ENCODE data around the gene ANKRD44. TPM values are rescaled to one million over a fixed set of nuclear protein-coding genes. Genes with fewer than 3 reads are reported as not detected.

The ANKRD44 gene
- total RNA-seq, 2 donors from 2014 or later, result 7.0 to 7.9 TPM

GRCh38 chr2:196963961-196964360 is 346.6 kb downstream of the ANKRD44 start:
- no peak overlapping the region for H3K27ac ChIP-seq
- no peak overlapping the region for H3K4me3 ChIP-seq
- H3K27me3 ChIP-seq, result no peaks in the 10 kb centered on the region
- no peaks in the 10 kb centered on the region for H3K9me3 ChIP-seq
- DNase-seq, result no peak
- H3K4me1 ChIP-seq, result no peaks in the 10 kb centered on the region
- H3K9ac ChIP-seq (ENCODE audit: low read depth in 2 of 2, low read length in 2 of 2), result no peak overlapping the region
- intact Hi-C loops (cut with DNase I), result no loop called here
- H3K36me3 ChIP-seq, result no peaks in the 10 kb centered on the region
- TF ChIP-seq CTCF (IDR thresholded peaks at IDR 0.05), result no peak

GRCh38 chr2:196963043-196963442 is 347.5 kb downstream of the ANKRD44 start:
- H3K9ac ChIP-seq (ENCODE audit: low read depth in 2 of 2, low read length in 2 of 2), result no peak overlapping the region
- no peak overlapping the region for H3K4me3 ChIP-seq
- no peaks in the 10 kb centered on the region for H3K27me3 ChIP-seq
- no peaks in the 10 kb centered on the region for H3K36me3 ChIP-seq
- H3K27ac ChIP-seq, result no peak overlapping the region
- DNase-seq, result no peak
- no peaks in the 10 kb centered on the region for H3K9me3 ChIP-seq
- H3K4me1 ChIP-seq, result no peaks in the 10 kb centered on the region
- no peak for TF ChIP-seq CTCF (IDR thresholded peaks at IDR 0.05)
- intact Hi-C loops (cut with DNase I), result no loop called here

- no peak overlapping the region for H3K9ac ChIP-seq (ENCODE audit: low read depth in 2 of 2, low read length in 2 of 2)
- intact Hi-C loops (cut with DNase I), result no loop called here
- no peak for TF ChIP-seq CTCF (IDR thresholded peaks at IDR 0.05)
These were observed 348.3 kb downstream of the ANKRD44 start for GRCh38 chr2:196962325-196962724.

GRCh38 chr2:196961889-196962288 is 348.7 kb downstream of the ANKRD44 start:
- no peaks in the 10 kb centered on the region for H3K4me1 ChIP-seq
- H3K27ac ChIP-seq, result no peak overlapping the region
- no peak for DNase-seq
- no peaks in the 10 kb centered on the region for H3K9me3 ChIP-seq
- H3K36me3 ChIP-seq, result no peaks in the 10 kb centered on the region
- H3K9ac ChIP-seq (ENCODE audit: low read depth in 2 of 2, low read length in 2 of 2), result no peak overlapping the region
- no peaks in the 10 kb centered on the region for H3K27me3 ChIP-seq
- intact Hi-C loops (cut with DNase I), result no loop called here
- H3K4me3 ChIP-seq, result no peak overlapping the region
- no peak for TF ChIP-seq CTCF (IDR thresholded peaks at IDR 0.05)

More at GRCh38 chr2:196962325-196962724, 348.3 kb downstream of the ANKRD44 start:
- Histone ChIP-seq H3K4me3 (no peak overlapping the region), H3K4me1 (no peaks in the 10 kb centered on the region), H3K27ac (no peak overlapping the region), H3K9me3 (no peaks in the 10 kb centered on the region), H3K27me3 (no peaks in the 10 kb centered on the region), H3K36me3 (no peaks in the 10 kb centered on the region)
- no peak for DNase-seq

GRCh38 chr2:196959734-196960338 is 350.7 kb downstream of the ANKRD44 start:
- intact Hi-C loops (cut with DNase I), result no loop called here
- H3K27ac ChIP-seq, result no peak overlapping the region
- no peak for TF ChIP-seq CTCF (IDR thresholded peaks at IDR 0.05)
- H3K36me3 ChIP-seq, result no peaks in the 10 kb centered on the region
- no peaks in the 10 kb centered on the region for H3K4me1 ChIP-seq
- H3K9me3 ChIP-seq, result no peaks in the 10 kb centered on the region
- no peak for DNase-seq
- H3K9ac ChIP-seq (ENCODE audit: low read depth in 2 of 2, low read length in 2 of 2), result no peak overlapping the region
- H3K27me3 ChIP-seq, result no peaks in the 10 kb centered on the region
- no peak overlapping the region for H3K4me3 ChIP-seq

Data from colonic mucosa (tissue), 4 donors.